HG03565 (cell line): Measurements from ENCODE around the gene ZSCAN5C.
"Not testable (repeated sequence)": the region's sequence is repeated elsewhere in the genome, so short reads cannot be mapped to it uniquely, and the experiment has no call there.

Experiments used
- ATAC-seq: cut with Tn5 transposase; IDR thresholded peaks from one replicate; pipeline ENCODE4 v1.9.1; 2021; ENCODE audit warnings: mild to moderate bottlenecking, moderate library complexity; ENCODE audit not compliant: unreplicated experiment

ZSCAN5C gene, protein sequence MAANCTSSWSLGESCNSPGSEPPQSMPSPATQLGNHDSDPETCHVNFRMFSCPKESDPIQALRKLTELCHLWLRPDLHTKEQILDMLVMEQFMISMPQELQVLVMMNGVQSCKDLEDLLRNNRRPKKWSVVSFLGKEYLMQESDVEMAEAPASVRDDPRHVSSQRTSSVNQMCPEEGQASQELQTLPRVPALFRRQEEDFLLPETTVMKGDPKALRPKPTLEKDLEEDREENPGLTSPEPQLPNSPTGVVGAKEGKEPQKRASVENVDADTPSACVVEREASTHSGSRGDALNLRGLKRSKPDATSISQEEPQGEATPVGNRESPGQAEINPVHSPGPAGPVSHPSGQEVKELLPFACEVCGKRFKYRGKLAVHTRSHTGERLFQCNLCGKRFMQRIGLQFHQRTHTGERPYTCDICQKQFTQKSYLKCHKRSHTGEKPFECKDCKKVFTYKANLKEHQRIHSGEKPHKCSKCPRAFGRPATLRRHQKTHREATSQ

DNA sequence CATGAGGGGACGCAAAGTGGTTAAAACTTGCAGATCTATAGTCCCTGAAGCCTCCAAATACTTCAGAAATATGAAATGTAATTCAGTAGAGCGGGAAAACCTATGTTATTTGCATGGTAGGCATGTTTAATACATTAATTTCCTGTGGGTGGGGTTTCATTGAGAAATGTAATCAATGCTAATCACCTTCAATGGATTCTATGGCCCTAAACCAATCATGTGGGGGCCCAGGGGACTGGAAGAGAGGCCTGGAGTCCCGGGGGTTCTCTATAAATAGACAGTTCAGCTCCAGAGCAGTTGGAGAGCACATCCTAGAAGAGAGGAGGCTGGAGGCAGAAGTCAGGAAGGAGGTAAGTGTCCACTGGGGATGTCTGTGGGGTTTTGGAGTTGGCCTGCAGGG is at the start of gene ZSCAN5C:
TSS of gene ZSCAN5C (plus strand) at position 301 of the 400 bp plus-strand sequence. CDS start 3,641 bp downstream, outside the sequence.
- no peak for ATAC-seq

DNA sequence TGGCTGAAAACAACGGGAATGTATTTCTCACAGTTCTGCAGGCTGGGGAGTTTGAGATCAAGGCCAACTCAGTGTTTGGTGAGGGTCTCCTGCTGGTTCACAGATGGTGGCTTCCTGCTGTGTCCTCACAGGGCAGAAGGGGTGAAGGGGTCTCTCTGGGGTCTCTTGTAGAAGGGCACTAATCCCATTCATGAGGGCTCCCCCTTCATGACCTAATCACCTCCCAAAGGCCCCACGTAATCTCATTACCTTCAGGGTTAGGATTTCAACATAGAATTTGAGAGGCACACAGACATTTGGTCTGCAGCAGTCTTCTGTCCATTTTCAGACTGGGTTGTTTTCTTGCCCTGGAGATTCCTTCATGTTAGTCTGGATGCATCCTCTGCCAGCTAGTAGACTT is 49.4 kb upstream of the ZSCAN5C start:
- no peak for ATAC-seq

DNA sequence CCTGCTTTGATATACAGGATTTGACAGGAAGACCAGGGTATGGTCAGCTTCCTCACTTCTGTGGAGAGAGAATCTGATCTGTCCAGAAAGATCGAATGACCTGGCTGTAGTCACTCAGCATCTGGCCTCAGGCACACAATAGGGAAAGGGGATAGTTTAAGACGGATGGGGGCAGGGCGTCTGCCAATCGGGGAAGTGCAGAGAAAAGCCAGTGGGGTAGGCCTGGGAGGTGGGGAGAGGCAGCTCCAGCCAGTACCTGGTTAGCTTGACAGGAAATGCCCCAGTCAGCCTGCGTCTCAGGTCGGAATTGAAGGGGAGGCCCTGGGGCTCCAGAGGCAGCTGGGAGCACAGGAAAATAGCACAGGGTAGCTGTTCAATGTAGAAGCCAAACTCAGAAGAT is 48.6 kb upstream of the ZSCAN5C start:
- no peak for ATAC-seq

DNA sequence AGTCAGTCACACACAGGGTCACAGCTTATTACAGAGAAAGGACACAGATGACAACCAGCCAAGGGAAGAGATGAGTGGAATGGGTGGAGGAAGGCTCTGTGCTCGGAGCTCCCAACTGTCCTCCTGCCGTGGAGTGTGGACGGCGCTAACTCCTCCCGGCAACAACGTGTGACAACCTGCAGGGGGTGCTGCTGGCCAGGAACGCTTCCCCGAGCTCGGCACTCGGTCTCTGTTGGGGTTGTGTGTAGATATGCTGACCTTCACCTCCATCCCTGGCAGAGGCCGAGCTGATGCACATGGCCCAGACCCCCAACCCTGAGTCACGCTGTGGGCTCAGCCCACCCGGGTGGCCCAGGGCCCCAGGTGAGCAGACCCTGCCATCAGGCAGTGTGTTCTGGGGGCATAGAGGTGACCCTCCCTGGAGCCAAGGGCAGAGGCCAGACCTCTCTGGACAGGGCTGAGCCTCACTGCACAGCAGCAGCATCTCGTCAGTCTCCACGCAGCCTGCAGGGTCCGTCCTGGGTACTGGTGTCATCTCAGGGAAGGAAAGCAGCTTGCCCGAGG is 46.9 kb upstream of the ZSCAN5C start:
- no peak for ATAC-seq

DNA sequence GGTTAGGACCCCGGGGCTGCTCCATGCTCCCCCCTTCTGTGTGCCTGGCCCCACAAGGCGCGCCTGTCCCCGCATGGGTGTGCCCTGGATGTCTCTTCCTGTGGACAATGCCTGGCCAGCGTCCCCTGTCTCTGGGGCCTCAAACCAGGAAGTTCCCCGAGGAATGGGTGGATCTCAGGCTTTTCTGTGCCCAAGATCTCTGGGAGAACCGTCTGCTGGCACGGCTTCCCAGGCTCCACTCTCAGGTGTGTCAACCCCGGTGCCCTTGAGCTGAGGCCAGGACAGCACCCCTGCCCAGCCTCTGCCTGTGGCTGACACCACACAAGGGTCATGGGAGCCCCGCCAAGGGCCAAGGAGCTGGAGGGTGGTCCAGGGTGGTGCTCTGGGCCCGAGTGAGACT is 45.3 kb upstream of the ZSCAN5C start:
- no peak for ATAC-seq

DNA sequence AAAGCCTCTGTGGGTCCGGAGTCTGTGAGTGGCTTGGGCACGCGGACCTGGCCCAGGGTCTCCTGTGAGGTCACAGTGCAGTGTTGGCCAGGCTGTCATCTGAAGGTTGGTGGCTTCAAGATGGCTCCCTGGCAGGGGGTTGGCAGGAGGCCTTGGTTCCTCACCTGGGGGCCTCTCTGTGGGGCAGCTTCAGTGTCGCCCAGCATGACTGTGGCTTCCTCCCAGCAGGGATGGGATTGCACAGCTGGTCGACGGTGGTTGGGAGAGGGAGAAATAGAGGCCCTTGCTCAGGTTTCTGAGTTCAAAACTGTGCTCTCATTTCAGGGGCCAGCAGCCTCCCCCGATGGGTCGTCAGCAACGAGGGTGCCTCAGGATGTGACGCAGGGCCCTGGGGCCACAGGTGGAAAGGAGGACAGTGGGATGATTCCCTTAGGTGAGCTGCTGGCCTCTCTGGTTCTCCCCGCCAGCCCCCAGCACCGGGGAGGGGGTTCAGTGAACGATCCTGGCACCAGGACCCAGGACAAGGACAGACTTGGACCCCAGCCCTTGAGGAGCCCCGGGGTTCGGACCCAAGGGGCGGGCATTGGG is 43.8 kb upstream of the ZSCAN5C start:
- ATAC-seq: no peak

DNA sequence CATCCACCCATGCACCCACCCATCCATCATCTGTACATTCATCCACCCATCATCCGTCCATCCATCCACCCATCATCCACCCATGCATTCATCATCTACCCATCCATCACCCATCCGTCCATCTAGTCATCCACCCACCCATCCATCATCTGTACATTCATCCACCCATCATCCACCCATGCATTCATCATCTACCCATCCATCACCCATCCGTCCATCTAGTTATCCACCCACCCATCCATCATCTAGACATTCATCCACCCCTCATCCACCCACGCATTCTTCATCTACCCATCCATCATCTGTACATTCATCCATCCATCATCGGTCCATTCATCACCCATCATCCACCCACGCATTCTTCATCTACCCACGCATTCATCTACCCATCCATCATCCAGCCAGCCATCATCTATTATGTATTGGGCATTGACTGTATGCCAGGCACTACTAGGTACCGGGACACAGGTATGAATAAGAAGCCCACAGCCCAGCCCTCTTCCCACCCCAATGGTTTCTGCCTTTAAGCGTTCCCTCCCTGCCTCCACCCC is 43.0 kb upstream of the ZSCAN5C start:
- ATAC-seq: no peak

DNA sequence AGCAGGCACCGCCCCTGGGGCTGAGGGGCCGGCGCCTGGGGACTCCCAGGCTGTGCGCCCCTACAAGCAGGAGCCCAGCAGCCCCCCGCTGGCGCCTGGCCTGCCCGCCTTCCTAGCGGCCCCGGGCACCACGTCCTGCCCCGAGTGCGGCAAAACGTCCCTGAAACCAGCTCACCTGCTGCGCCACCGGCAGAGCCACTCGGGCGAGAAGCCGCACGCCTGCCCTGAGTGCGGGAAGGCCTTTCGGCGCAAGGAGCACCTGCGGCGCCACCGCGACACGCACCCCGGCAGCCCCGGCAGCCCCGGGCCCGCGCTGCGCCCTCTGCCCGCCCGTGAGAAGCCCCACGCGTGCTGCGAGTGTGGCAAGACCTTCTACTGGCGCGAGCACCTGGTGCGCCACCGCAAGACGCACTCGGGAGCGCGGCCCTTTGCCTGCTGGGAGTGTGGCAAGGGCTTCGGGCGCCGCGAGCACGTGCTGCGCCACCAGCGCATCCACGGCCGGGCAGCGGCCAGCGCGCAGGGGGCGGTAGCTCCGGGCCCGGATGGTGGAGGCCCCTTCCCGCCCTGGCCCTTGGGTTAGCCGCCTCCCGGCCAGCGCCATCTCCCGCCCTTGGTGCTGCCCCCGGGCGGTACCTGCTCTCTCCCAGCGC is 42.3 kb upstream of the ZSCAN5C start:
- ATAC-seq: no peak

DNA sequence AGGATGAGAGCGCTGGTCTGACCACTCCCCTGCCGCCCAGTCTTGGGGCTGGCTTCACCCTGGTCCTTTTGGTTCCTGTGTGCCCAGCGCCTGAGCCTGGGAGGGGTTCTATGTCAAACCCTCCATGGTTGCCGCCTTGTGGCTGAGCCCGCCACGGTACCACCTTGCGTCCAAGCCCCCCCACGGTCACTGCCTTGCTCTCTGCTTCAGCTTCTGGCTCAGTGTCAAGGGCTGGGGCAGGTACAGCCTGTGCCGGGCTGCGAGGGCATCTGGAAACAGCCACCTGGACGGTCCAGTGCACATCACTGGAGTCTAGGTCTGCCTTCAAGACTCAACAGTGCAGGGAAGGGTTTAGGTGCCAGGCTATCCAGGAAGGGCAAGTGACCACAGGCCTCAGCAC is 40.5 kb upstream of the ZSCAN5C start:
- no peak for ATAC-seq

DNA sequence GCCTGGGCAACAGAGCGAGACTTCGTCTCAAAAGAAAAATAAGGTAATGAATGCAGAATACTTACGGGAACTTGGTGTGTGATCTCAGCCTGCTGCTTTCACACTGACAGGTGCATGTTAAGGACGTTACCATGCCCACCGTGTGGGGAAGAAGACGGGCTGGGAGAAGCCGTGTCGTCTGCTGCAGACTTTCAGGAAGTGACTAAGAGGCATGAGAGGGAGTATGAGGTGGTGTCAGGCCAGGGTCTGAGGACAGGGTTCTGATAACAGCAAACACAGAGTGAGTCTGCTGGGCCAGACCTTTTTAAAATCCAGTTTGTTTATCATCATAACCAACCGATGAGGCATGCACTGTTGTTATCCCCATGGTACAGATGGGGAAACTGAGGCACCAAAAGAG is 39.8 kb upstream of the ZSCAN5C start:
- no peak for ATAC-seq

DNA sequence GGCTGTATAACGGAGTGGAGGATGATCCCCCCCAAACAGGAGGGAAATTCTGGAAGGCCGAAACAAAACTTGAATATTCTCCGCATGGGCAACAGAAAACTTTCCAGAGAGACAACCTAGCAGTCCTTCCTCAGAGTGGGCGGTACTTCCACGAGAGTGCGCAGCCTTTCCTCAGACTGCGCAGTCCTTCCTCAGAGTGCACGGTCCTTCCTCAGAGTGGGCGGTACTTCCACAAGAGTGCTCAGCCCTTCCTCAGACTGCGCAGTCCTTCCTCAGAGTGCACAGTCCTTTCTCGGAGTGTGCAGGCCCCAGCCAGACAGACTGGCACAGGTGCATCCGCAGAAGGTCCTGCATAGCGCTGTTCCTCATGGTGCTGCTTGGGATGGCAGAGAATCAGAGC is 39.0 kb upstream of the ZSCAN5C start:
- no peak for ATAC-seq

DNA sequence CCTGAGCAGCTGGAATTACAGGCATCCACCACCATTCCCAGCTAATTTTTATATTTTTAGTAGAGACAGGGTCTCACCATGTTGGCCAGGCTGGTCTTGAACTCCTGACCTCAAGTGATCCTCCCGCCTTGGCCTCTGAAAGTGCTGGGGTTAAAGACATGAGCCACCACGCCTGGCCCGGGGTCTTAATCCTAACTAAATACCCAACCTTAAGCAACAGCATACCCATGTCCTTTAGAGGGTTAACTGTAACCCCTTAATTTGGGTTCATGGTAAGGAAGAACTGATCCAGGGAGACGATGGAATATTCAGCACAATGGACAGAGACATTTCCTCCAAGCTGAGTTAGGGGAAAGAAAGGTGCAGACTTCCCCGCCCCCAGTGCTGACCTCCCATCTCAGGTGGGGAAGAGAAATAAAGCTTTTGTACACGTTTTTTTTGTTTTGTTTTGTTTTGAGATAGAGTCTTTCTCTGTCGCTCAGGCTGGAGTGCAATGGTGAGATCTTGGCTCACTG is 35.0 kb upstream of the ZSCAN5C start:
- ATAC-seq: no peak

DNA sequence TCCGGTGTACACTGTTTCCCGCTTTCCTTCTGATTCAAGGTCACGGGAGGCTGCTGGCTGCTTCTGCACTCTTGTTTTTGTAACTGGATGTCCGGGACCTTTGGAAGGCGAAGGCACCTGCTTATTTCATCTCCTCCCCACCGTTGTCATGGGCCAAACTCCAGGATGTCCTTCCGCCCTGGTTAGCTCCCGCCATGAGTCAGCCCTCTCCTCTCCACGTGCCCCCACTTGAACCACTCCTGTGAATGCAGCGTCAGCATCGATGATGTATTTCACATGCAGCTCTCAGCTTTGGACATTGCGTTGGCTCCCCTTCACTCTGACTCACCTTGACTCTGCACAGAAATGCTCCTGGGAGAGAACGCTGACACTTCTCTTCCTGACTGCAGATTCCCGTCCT is 31.8 kb upstream of the ZSCAN5C start:
- ATAC-seq: no peak

DNA sequence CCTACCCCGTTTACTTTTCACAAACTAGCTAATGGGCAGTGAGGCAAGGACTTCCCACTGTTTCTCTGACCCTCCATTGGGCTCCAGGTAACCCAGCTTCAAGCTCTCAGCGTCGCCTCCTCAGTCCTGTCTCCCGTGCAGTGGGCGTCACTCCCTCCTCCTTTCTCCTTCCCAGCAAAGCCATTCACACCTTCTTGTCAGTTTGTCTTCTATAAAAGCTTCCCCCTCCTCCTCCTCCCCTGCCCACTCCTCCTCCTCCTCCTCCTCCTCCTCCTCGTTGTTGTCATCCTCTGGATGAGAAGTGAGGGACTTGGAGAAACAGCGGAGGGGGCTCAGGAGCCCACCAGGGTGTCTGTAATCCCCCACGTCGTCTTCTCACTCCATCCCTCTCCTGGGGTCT is 28.0 kb upstream of the ZSCAN5C start:
- ATAC-seq: no peak

DNA sequence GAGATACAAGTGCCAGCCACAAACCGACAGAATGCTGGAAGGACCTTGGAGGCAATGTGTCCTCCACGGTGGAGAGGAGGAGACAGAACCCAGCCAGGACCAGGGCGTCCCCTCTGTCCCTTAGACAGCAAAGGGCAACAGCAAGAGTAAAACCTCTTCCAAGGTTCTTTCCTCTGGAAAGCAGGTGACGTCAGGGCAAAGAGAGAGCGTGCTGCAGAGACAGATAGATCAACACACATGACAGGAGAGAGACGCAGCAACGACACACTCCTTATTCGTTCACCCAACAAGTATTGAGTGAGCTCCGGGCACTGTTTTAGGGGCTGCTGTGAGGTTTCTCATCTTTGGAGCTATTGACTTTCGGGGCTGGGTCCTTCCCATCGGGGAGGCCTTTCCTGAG is 27.5 kb upstream of the ZSCAN5C start:
- ATAC-seq: no peak

DNA sequence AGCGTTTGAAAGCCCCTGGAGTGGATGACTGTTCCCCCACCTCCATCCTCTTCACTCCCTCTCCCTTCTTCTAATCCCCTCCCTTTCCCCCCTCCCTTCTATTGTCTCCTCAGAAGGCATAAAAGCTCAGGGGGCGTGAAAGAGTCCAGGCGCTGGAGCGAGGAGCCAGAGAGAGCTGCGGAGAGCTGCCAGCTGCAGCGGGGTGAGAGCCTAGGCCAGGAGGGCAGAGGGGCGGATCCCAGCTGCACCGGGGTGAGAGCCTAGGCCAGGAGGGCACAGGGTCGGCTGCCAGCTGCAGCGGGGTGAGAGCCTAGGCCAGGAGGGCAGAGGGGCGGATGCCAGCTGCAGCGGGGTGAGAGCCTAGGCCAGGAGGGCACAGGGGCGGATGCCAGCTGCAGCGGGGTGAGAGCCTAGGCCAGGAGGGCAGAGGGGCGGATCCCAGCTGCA is 26.2 kb upstream of the ZSCAN5C start, which contains the start of gene GALP:
TSS of gene GALP (plus strand) at position 148 of the 447 bp plus-strand sequence. CDS start 1,101 bp downstream, outside the sequence.
- ATAC-seq: not testable (repeated sequence)

DNA sequence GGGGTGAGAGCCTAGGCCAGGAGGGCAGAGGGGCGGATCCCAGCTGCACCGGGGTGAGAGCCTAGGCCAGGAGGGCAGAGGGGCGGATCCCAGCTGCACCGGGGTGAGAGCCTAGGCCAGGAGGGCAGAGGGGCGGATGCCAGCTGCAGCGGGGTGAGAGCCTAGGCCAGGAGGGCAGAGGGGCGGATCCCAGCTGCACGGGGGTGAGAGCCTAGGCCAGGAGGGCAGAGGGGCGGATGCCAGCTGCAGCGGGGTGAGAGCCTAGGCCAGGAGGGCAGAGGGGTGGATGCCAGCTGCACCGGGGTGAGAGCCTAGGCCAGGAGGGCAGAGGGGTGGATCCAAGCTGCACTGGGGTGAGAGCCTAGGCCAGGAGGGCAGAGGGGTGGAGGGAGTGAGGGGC is 25.8 kb upstream of the ZSCAN5C start:
- not testable (repeated sequence) for ATAC-seq

DNA sequence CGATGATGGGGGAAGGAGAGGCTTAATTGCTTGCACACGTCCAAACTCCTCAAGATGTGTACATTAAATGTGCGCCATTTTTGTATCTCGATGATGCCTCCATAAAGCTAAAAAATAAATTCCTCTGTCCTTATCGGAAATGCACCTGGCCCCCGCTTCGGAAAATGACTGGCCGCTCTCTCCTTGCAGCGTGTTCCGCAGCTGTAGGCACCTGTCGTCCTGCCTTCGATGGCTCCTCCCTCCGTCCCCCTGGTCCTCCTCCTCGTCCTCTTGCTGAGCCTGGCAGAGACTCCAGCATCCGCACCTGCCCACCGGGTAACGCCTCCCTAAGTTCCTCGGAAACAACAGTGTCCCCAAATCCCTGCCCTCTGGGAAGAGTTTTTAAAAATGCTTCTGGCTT is 25.2 kb upstream of the ZSCAN5C start:
- no peak for ATAC-seq

DNA sequence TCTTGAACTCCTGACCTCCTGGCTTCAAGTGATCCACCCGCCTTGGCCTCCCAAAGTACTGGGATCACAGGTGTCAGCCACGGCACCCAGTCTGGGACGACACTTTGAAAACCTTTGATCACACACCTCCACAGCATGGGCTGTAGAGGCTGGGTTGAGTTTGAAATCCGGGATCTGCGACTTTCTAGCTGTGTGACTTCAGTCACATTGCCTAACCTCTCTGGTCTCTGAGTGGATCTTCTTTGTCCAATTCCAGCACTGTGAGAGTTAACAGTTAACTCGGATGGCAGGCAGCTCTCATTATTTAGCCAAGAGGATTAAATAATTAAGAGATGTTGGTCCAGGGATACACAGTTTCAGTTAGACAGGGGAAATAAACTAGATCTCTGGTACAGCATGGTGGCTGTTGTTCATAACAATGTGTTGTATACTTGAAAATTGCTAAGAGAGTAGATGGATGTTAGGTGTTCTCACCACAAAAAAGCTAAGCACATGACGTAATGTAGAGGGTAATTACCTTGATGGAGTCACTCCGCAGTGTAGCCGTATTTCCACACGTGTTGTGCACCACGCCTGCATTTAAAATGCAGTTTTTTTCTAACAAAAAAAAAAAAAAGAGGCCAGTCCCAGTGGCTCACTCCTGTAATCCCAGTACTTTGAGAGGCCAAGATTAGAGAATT is 24.4 kb upstream of the ZSCAN5C start:
- no peak for ATAC-seq

DNA sequence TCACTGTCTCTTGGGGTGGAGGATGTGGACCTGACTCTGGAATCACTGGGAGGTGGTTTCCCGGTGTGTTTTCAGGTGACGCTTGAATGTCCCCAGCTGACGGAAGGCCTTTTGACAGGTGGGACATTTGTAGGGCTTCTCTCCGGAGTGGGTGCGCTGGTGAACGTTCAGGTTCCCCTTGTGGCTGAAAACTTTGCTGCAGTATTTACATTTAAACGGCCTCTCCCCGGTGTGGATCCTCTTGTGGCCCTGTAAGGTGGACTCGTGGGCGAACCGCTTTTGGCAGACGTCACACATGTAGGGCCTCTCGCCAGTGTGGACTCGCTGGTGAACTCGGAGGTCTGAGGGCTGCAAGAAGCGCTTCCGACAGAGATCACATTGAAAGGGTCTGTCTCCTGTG is 12.3 kb upstream of the ZSCAN5C start:
- ATAC-seq: no peak
